ENCODE measurements around the gene NSD1.

NSD1 gene

GRCh38 chr5:177325868-177326381, 192.4 kb downstream of the NSD1 start:
- H3K27ac ChIP-seq = no peak overlapping the region
- TF ChIP-seq CTCF (conservative IDR thresholded peaks at IDR 0.05) = no peak

- H3K27ac ChIP-seq = no peak overlapping the region
- no peak for TF ChIP-seq CTCF (conservative IDR thresholded peaks at IDR 0.05)
Measured at GRCh38 chr5:177327539-177328522, 194.3 kb downstream of the NSD1 start.

- no peak for TF ChIP-seq CTCF (conservative IDR thresholded peaks at IDR 0.05)
- H3K27ac ChIP-seq = no peak overlapping the region
Measured at GRCh38 chr5:177328545-177329231, 195.1 kb downstream of the NSD1 start.

GRCh38 chr5:177329883-177330282, 196.3 kb downstream of the NSD1 start:
- no peak for TF ChIP-seq CTCF (conservative IDR thresholded peaks at IDR 0.05)
- no peak overlapping the region for H3K27ac ChIP-seq

GRCh38 chr5:177330991-177331842, 197.6 kb downstream of the NSD1 start:
- no peak for TF ChIP-seq CTCF (conservative IDR thresholded peaks at IDR 0.05)
- no peak overlapping the region for H3K27ac ChIP-seq

GRCh38 chr5:177332031-177332895, 198.7 kb downstream of the NSD1 start:
- TF ChIP-seq CTCF (conservative IDR thresholded peaks at IDR 0.05) = no peak
- no peak overlapping the region for H3K27ac ChIP-seq
